GM12878 (cell line): ENCODE measurements around the gene OR6Y1. TPM values are rescaled to one million over a fixed set of nuclear protein-coding genes. Genes with fewer than 3 reads are reported as not detected.

Experiments used
- ATAC-seq: fragments of 200-7000 bp; cut with Tn5 transposase; 3 replicates; pipeline ENCODE4 v1.9.1; 2020; ENCODE audit warnings: mild to moderate bottlenecking, moderate library complexity
- BruUV-seq: library from RNA; stranded (reverse); fragments of 400-500 nt; replicated peaks from 2 replicates; lab custom pipeline; 2021; lab: Mats Ljungman, UMichigan
- CTCF ChIA-PET: fragments of 300-600 bp; sonication (Branson Sonifier 250); formaldehyde crosslinking; extraction: SDS; loops from one replicate; lab custom pipeline; 2021; ENCODE audit warnings: inconsistent platforms; lab: Yijun Ruan, JAX
- POLR2A ChIA-PET: fragments of 350-600 bp; formaldehyde crosslinking; extraction: SDS; loops from one replicate; lab custom pipeline; 2021; ENCODE audit warnings: inconsistent platforms; lab: Charles Lee
- RAD21 ChIA-PET: fragments of 300-600 bp; sonication (Branson Sonifier 250); formaldehyde crosslinking; loops from one replicate; lab custom pipeline; 2023; ENCODE audit warnings: antibody characterized with exemption; ENCODE audit not compliant: unreplicated experiment; lab: Charles Lee
- SMC1A ChIA-PET: fragments of 300-600 bp; sonication (Branson Sonifier 250); formaldehyde crosslinking; loops from one replicate; lab custom pipeline; 2023; ENCODE audit not compliant: unreplicated experiment, uncharacterized antibody; lab: Charles Lee
- DNase-seq: peaks from one replicate; pipeline ENCODE4 v3.0.0-alpha.2; 2011; ENCODE audit warnings: low read depth, low spot score
- FAIRE-seq: peaks from 3 replicates; lab custom pipeline; 2011; peaks lifted over from hg19 to GRCh38; lab: Jason Lieb, UNC
- H2AFZ ChIP-seq: 2 replicates; pipeline ENCODE4 v1.6.0; 2011; ENCODE audit warnings: low read depth, low read length, control low read depth; ENCODE audit not compliant: control insufficient read depth
- H3K27ac ChIP-seq: 2 replicates; pipeline ENCODE4 v1.5.1; 2011; ENCODE audit warnings: control low read depth; ENCODE audit not compliant: control insufficient read depth, insufficient read depth
- H3K27me3 ChIP-seq, 2 experiments: replicated peaks in 1 of 2; 2 replicates each; pipeline versions ENCODE4 v1.6.0 to v1.6.1; 2011; ENCODE audit warnings: low read length in 1 of 2; ENCODE audit not compliant: control insufficient read depth in 2 of 2, insufficient read depth in 2 of 2
- H3K36me3 ChIP-seq, 2 experiments: 2 replicates each; pipeline ENCODE4 v1.5.1; 2011; ENCODE audit warnings: low read length in 1 of 2; ENCODE audit not compliant: control insufficient read depth in 2 of 2, insufficient read depth in 2 of 2
- H3K4me1 ChIP-seq: 2 replicates; pipeline ENCODE4 v1.6.1; 2011; ENCODE audit warnings: mild to moderate bottlenecking, low read length, moderate library complexity, mixed read lengths; ENCODE audit not compliant: control insufficient read depth, insufficient read depth
- H3K4me2 ChIP-seq: 2 replicates; pipeline ENCODE4 v1.6.0; 2011; ENCODE audit warnings: control low read depth; ENCODE audit not compliant: control insufficient read depth, insufficient read depth
- H3K4me3 ChIP-seq: fragments of 200-600 bp; sonication (generic); 2 replicates; pipeline ENCODE4 v1.5.1; 2016
- H3K79me2 ChIP-seq: 2 replicates; pipeline ENCODE4 v1.6.0; 2011; ENCODE audit warnings: low read length; ENCODE audit not compliant: control insufficient read depth, insufficient read depth
- H3K9ac ChIP-seq: 2 replicates; pipeline ENCODE4 v1.8.0; 2011; ENCODE audit warnings: low read length, control low read depth, mixed read lengths; ENCODE audit not compliant: control insufficient read depth, insufficient read depth
- H3K9me3 ChIP-seq: replicated peaks from 3 replicates; pipeline ENCODE4 v1.5.1; 2011; ENCODE audit warnings: mild to moderate bottlenecking, low read length; ENCODE audit not compliant: control insufficient read depth, insufficient read depth
- H4K20me1 ChIP-seq: 2 replicates; pipeline ENCODE4 v1.6.0; 2011; ENCODE audit not compliant: control insufficient read depth, insufficient read depth
- CEBPB ChIP-seq, 2 experiments: fragments of 150-350 bp in 1 of 2; IDR thresholded peaks; 2 replicates each; pipeline ENCODE4 v1.6.1; 2012 to 2014; ENCODE audit warnings: low read depth in 2 of 2, low read length in 2 of 2, borderline replicate concordance in 1 of 2, inconsistent platforms in 1 of 2
- CREB1 ChIP-seq: IDR thresholded peaks from 2 replicates; pipeline ENCODE4 v1.6.1; 2012; ENCODE audit warnings: low read depth, mild to moderate bottlenecking, inconsistent platforms
- MYB ChIP-seq: fragments of 150-350 bp; IDR thresholded peaks from 2 replicates; pipeline ENCODE4 v1.6.1; 2014; ENCODE audit warnings: mild to moderate bottlenecking, low read depth, low read length, borderline replicate concordance
- PKNOX1 ChIP-seq: fragments of 450-650 bp; IDR thresholded peaks from 2 replicates; pipeline ENCODE4 v1.6.1; 2016; ENCODE audit warnings: mild to moderate bottlenecking
- TCF3 ChIP-seq: IDR thresholded peaks from 2 replicates; pipeline ENCODE4 v1.6.1; 2012; ENCODE audit warnings: low read depth, mild to moderate bottlenecking, low read length, borderline replicate concordance; ENCODE audit not compliant: insufficient read depth
- USF1 ChIP-seq: IDR thresholded peaks from 2 replicates; pipeline ENCODE4 v1.6.1; 2011; ENCODE audit warnings: borderline replicate concordance, low read depth, mild to moderate bottlenecking, moderate library complexity, mixed read lengths, low read length; ENCODE audit not compliant: insufficient read depth; ENCODE audit errors: extremely low read length
- ZNF217 ChIP-seq: fragments of 450-650 bp; IDR thresholded peaks from 2 replicates; pipeline ENCODE4 v1.6.1; 2017; ENCODE audit warnings: antibody characterized with exemption, mild to moderate bottlenecking
- WGBS: methylation state at CpG from one replicate; pipeline ENCODE4 v1.1.6; 2016; ENCODE audit warnings: low lambda C conversion rate; ENCODE audit not compliant: insufficient replicate concordance, insufficient coverage; ENCODE audit errors: missing lambda C conversion rate; 5-methylcytosine and 5-hydroxymethylcytosine counted together
- in situ Hi-C: fragments of 300-500 bp; cut with MboI; formaldehyde crosslinking; loops from 9 replicates; pipeline ENCODE4 v1.14.3; 2018; ENCODE audit warnings: mixed read lengths
- intact Hi-C: fragments of 100-400 bp; cut with micrococcal nuclease; formaldehyde crosslinking; loops from one replicate; pipeline ENCODE4 v1.14.2; 2022; ENCODE audit not compliant: unreplicated experiment
- polyA plus RNA-seq, 11 experiments: library from polyadenylated mRNA; depleted of rRNA in 4 of 11; unstranded in 6 of 11; stranded (reverse) in 5 of 11; fragments of >200 nt; fragmentation: Nextera tagmentation in 4 of 11; fragmentation: Illumina TruSeq in 1 of 11; extraction: Ambion mirVana in 4 of 11; extraction: Trizol in 1 of 11; gene quantifications; 1 replicate in 1 of 11; 2 replicates in 10 of 11; pipeline versions ENCODE4 v1.2.1 to v1.2.3, GENCODE V29; 2011 to 2016; ENCODE audit warnings: inconsistent platforms in 2 of 11, missing spikeins in 2 of 11, low read depth in 1 of 11
- total RNA-seq, 4 experiments: library from RNA; depleted of rRNA in 3 of 4; stranded (reverse); fragments of >200 nt in 3 of 4; fragmentation: Illumina TruSeq in 1 of 4; extraction: Trizol in 1 of 4; gene quantifications; 2 replicates each; pipeline versions ENCODE4 v1.2.1 to v1.2.3, GENCODE V29; 2013 to 2021
- TF ChIP-seq, protein P1 (sequence below): fragments of 450-650 bp; IDR thresholded peaks from 2 replicates; pipeline ENCODE4 v1.6.1; 2017; ENCODE audit warnings: mild to moderate bottlenecking, low read depth, inconsistent platforms; ENCODE audit not compliant: poor library complexity, severe bottlenecking

Gene OR6Y1
- total and polyA plus RNA-seq, 10 of the 15 experiments (the other 5 are each of a cell fraction or from before 2014, with no cell fraction given), result not detected

DNA sequence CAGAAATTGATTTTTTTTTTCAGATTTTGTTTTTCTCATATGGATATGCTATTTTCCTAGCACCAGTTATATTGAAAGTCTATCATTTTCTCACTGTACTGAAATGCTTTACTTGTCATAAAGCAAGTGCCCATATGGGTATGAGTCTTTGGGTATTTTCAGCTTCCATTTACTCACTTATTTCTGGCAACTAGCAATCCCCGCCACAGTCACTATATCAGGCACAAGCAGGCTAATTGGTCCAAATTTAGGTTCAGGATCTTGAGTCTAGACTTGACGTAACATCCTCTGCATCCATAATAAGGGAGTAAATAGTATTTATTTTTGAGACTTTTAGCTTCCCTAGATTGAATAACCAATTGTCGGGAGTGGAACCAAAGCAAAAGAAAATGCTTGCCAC is 23.4 kb upstream of the OR6Y1 start:
- POLR2A ChIA-PET, result no interaction called here
- Histone ChIP-seq H3K27me3 (no peaks in the 10 kb centered on the region), H3K79me2 (no peaks in the 10 kb centered on the region), H3K9ac (no peak overlapping the region), H3K27ac (no peak overlapping the region), H3K4me1 (no peaks in the 10 kb centered on the region), H2AFZ (no peak overlapping the region), H3K4me2 (no peak overlapping the region), H3K4me3 (no peak overlapping the region), H3K36me3 (no peaks in the 10 kb centered on the region), H4K20me1 (no peaks in the 10 kb centered on the region), H3K9me3 (no peaks in the 10 kb centered on the region)
- CTCF ChIA-PET, result no interaction called here
- no peak for FAIRE-seq
- no peak for TF ChIP-seq CEBPB (IDR thresholded peaks at IDR 0.05; ENCODE audit: borderline replicate concordance in 1 of 2, low read depth in 2 of 2, low read length in 2 of 2)
- no peak for TF ChIP-seq USF1
- TF ChIP-seq TCF3, result no peak
- TF ChIP-seq, protein P1, sequence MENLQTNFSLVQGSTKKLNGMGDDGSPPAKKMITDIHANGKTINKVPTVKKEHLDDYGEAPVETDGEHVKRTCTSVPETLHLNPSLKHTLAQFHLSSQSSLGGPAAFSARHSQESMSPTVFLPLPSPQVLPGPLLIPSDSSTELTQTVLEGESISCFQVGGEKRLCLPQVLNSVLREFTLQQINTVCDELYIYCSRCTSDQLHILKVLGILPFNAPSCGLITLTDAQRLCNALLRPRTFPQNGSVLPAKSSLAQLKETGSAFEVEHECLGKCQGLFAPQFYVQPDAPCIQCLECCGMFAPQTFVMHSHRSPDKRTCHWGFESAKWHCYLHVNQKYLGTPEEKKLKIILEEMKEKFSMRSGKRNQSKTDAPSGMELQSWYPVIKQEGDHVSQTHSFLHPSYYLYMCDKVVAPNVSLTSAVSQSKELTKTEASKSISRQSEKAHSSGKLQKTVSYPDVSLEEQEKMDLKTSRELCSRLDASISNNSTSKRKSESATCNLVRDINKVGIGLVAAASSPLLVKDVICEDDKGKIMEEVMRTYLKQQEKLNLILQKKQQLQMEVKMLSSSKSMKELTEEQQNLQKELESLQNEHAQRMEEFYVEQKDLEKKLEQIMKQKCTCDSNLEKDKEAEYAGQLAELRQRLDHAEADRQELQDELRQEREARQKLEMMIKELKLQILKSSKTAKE, result no peak
- TF ChIP-seq ZNF217, result no peak
- TF ChIP-seq CREB1, result no peak
- no peak for TF ChIP-seq PKNOX1
- no peak for TF ChIP-seq MYB
- SMC1A ChIA-PET, result interaction anchor here (0.6 kb wide), 1 partner anchor 105 kb away, joined by 3 read pairs; no protein-coding TSS in a partner anchor
- in situ Hi-C loops, result no loop called here
- ATAC-seq, result no peak
- WGBS, result 59% methylated on average over 3 of the region's 3 CpGs
- no TSS peak for BruUV-seq
- RAD21 ChIA-PET, result no interaction called here
- intact Hi-C loops, result no loop called here
- DNase-seq, result no peak
